ENCODE results near the gene DAPK3. TPM values are rescaled to one million over a fixed set of nuclear protein-coding genes. Genes with fewer than 3 reads are reported as not detected.

Gene DAPK3
- polyA plus RNA-seq (ENCODE audit: low read depth in 6 of 6) = 10 to 100 TPM in 5 of 6 donors, 1 to 10 TPM in 1; 9.4 to 30.8 (median 20.2) TPM

GRCh38 chr19:3970808-3971598 lies at the start of gene DAPK3:
DAPK3 (minus strand) TSS chr19:3971099; CDS start chr19:3969735, 1,364 bp downstream.
- Mint-ChIP-seq H3K27me3 (no peaks in the 10 kb centered on the region), H3K27ac (peak within 1 kb of the TSS; percentile 66 to 98 (median 88)), H3K4me1 (peaks cover 15 to 36% (median 27%) of the 10 kb centered on the region in 3 donors), H3K4me3 (peak within 1 kb of the TSS; percentile 89 to 95 (median 92)), H3K9me3 (no peaks in the 10 kb centered on the region), H3K36me3 (no peaks in the 10 kb centered on the region)
- DNase-seq (peak; percentile 91), ATAC-seq (ENCODE audit: low read depth in 2 of 2) (peak; percentile 96 to 97)

- Mint-ChIP-seq H3K27ac (peak overlapping the region in 1 of 6 donors; percentile 76), H3K36me3 (peaks cover 0 to 3% of the 10 kb centered on the region in 2 donors), H3K27me3 (no peaks in the 10 kb centered on the region), H3K9me3 (peaks cover 0 to 3% (median 0%) of the 10 kb centered on the region in 7 donors), H3K4me1 (peaks cover 9 to 27% (median 11%) of the 10 kb centered on the region in 3 donors), H3K4me3 (no peak overlapping the region)
- ATAC-seq (ENCODE audit: low read depth in 2 of 2) (no peak), DNase-seq (no peak)
Measured at GRCh38 chr19:4019578-4019977, 48.7 kb upstream of the DAPK3 start.

DNA sequence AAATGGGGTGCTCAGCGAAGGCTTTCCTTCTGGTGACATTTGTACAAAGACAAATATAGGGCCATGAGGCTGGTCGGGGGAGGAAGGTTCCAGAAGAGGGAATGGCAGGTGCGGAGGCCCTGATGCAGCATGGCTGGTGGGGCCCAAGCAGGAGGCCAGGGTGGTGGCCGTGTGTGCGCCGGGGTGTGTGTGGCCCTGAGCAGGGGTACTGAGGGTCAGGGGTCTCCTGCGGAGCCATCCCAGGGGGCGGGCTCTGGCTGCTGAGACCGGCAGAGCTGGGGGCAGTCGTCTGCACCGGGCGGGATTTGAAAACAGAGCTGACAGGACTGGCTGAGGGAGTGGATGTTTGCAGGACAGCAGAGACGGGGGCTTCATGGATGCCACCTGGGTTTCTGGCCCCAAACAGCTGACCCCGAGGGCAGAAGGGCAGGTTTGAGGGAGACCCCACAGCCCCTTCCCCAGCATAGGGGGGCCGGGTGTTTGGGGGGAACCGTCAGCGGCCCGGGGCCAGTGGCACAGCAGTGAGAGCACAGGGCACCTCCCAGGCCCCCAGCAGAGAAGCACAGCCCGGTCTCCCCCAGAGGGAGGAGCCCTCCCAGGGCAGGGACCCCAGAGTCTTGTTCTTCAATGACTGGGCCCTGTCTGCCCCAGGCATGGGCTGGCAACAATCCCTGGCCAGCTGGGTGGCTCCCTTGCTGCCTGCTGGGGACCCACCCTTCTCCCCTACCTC lies 48.0 kb upstream of the DAPK3 start:
- peaks cover 9 to 27% (median 11%) of the 10 kb centered on the region in 3 donors for H3K4me1 Mint-ChIP-seq
- ATAC-seq (ENCODE audit: low read depth in 2 of 2) (no peak), DNase-seq (no peak)
- H3K27me3 Mint-ChIP-seq = no peaks in the 10 kb centered on the region
- H3K36me3 Mint-ChIP-seq = peaks cover 0 to 3% of the 10 kb centered on the region in 2 donors
- peaks cover 0 to 3% (median 0%) of the 10 kb centered on the region in 7 donors for H3K9me3 Mint-ChIP-seq
- H3K4me3 Mint-ChIP-seq = no peak overlapping the region
- H3K27ac Mint-ChIP-seq = no peak overlapping the region

DNA sequence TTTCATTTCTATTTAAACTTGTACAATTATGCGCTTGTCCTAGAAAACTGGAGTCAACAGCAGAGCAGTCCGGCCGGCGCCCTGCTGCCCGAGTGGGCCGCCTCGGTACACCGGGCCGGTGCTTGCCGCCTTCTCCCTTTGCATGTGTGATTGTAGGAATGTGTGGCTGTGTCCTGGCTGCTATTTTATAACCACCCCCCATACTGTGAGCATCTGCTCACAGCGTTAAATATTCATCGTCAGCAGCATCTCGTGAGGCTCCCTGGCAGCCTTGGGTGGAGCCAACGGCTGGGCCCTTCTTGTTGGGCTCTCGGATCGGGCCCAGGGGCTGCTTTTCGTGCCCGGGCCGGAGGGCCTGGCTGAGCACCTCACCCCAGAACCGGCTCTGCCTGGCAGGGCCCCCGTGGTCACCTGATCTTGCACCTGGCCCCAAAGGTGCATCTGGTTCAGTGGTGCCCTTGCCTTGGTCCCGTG lies 47.3 kb upstream of the DAPK3 start:
- Mint-ChIP-seq H3K27me3 (no peaks in the 10 kb centered on the region), H3K36me3 (peaks cover 0 to 3% of the 10 kb centered on the region in 2 donors), H3K4me3 (no peak overlapping the region), H3K27ac (no peak overlapping the region), H3K9me3 (peaks cover 0 to 3% (median 0%) of the 10 kb centered on the region in 7 donors), H3K4me1 (peaks cover 9 to 27% (median 11%) of the 10 kb centered on the region in 3 donors)
- ATAC-seq (ENCODE audit: low read depth in 2 of 2) (no peak), DNase-seq (no peak)

DNA sequence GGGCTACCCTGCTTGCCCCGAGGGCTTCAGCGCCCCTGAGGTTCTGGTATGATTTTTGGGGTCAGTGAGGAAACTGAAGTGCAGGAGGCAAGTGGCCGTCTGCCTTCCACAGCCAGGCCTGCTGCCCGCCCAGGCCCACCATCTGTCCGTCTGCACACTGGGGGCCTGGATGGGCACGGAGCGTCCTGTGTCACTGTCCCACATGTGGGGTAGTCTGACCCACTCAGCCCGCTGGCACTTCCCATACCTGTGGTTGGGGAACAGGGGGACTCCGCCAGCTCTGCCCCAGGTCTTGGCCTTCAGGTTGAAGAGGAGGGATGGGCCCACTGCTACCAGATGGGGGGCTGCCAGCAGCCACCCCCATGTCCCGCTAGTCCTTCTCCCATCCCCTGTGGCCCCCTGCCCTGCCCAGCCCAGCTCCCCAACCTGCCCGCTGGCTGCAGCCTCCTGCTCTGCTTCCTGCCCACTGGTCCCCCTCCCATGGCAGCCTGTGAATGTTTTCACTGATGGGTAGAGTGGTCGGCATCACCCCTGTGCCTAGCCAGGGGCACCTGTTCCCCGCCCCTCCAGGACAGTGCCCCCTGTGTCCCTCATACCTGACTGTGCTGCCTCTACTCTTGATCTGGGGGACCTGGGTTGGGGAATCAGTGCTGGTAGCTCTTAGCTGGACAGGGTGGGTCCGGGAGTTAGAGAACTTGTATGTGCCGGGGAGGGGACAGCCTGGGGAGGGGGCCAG lies 46.2 kb upstream of the DAPK3 start:
- Mint-ChIP-seq H3K27ac (peak overlapping the region in 1 of 6 donors; percentile 60), H3K27me3 (no peaks in the 10 kb centered on the region), H3K4me1 (peaks cover 11 to 27% (median 13%) of the 10 kb centered on the region in 3 donors), H3K9me3 (peaks cover 0 to 2% (median 0%) of the 10 kb centered on the region in 7 donors), H3K36me3 (peaks cover 0 to 3% of the 10 kb centered on the region in 2 donors), H3K4me3 (no peak overlapping the region)
- ATAC-seq (ENCODE audit: low read depth in 2 of 2) (no peak), DNase-seq (no peak)

DNA sequence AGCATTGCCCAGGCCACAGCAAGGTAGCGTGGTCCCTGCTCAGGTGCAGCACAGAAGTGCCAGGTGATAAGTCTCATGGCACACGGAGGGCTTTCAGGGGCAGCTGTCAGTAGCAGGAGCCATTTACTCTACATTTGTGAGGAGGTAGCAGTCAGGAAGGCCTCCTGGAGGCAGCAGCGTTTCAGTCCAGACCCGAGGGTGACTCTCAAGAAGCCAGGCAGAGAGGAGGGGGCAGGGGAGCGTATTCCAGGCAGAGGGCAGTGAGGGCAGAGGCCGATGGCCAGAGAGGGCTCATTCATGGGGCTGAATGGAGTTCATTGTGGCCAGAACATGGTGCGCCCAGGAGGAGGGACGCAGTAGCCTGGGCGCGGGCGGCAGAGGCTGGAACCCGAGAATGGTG lies 45.6 kb upstream of the DAPK3 start:
- no peak for DNase-seq
- no peak for ATAC-seq (ENCODE audit: low read depth in 2 of 2)
- Mint-ChIP-seq H3K27me3 (no peaks in the 10 kb centered on the region), H3K4me3 (no peak overlapping the region), H3K9me3 (no peaks in the 10 kb centered on the region), H3K27ac (peak overlapping the region in 1 of 6 donors; percentile 60), H3K36me3 (no peaks in the 10 kb centered on the region), H3K4me1 (peaks cover 12 to 27% (median 13%) of the 10 kb centered on the region in 3 donors)

DNA sequence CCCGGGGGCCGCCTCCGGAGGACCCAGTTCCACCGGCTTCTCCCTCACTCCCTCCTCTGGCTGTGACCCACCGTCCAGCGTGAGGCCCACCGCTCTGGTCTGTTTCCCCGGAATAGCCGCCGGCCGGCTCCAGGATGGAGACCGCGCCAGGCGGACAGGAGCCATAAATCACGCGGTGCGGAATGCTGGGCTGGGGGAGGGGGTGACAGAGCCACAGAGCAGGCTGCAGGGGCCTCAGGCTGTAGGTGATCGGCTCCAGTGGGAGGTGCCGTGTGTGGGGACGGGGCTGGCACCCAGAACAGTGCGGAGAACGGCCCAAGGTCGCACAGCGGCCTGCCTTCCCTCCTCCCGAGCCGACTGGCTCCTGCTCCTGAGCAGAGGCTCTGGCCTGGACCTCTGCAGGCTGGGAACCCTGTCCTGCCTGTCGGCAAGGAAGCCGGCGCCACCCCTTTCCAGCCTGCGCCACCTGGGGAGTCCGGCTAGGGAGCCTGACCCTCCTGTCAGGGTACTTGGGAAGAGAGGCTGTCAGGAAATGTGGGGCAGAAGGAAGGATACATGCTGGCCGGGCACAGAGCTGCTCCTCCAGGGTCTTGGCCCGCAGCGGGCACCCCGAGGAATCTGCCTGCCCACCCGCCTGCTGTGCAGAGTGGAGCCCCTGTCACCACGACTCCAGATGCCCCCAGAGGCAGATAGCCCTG lies 45.0 kb upstream of the DAPK3 start:
- H3K4me3 Mint-ChIP-seq = peak overlapping the region in 1 of 8 donors; percentile 61
- H3K9me3 Mint-ChIP-seq = no peaks in the 10 kb centered on the region
- H3K4me1 Mint-ChIP-seq = peaks cover 17 to 32% (median 19%) of the 10 kb centered on the region in 3 donors
- ATAC-seq (ENCODE audit: low read depth in 2 of 2) = no peak
- H3K36me3 Mint-ChIP-seq = no peaks in the 10 kb centered on the region
- H3K27ac Mint-ChIP-seq = peak overlapping the region in 1 of 6 donors; percentile 60
- H3K27me3 Mint-ChIP-seq = no peaks in the 10 kb centered on the region
- DNase-seq = no peak

DNA sequence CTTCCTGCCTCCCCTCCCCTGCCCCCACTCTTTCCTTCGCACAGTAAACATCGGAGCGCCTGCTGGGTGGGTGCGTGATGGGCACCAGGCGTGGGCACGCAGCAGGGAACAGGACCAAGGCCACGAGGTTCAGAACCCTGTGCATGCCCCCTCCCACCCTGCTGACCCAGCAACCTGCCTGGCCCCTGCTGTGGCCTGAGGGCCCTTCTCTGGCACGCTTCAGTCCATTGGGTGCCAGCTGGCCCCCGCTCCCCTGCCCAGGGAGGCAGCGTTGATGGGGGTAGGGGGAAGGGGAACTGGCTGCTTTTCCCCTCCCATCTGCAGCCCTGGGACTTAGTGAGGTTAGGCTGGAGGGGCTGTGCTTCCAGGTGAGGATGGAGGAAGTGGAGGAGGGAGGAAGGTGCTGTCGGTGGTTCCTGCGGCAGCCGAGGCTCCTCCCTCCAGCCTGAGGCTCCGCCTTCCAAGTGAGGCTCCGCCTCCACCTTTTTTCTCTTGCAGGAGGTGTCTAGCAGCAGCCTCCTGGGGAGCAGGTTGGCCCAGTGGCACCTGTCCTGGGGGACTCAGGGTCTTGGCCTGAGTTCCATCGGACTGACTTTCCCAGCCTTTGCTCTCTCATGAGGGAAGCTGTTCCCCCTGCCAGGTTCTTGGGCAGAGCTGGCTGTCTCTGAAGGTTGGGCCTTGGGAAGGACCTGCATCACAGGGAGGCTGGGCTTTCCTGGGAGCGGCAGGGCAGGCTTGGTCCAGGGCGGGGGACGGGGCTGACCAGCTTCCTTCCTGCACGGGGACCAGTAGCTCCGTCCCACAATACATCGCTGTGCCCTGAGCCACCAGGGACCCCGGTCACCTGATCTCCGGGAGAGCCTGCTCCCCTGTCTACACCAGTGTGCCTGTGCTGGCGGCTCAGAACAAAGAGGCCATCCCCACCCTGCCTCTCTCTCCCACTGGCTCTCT lies 43.9 kb upstream of the DAPK3 start:
- ATAC-seq (ENCODE audit: low read depth in 2 of 2) = peak; percentile 37 to 53
- Mint-ChIP-seq H3K4me1 (peaks cover 13 to 37% (median 16%) of the 10 kb centered on the region in 3 donors), H3K36me3 (no peaks in the 10 kb centered on the region), H3K27me3 (no peaks in the 10 kb centered on the region), H3K4me3 (peak overlapping the region in 3 of 8 donors; percentile 25 to 63 (median 29)), H3K9me3 (no peaks in the 10 kb centered on the region), H3K27ac (peak overlapping the region in 1 of 6 donors; percentile 60)
- DNase-seq = peak; percentile 21

- no peaks in the 10 kb centered on the region for H3K36me3 Mint-ChIP-seq
- no peak overlapping the region for H3K27ac Mint-ChIP-seq
- H3K27me3 Mint-ChIP-seq = no peaks in the 10 kb centered on the region
- H3K9me3 Mint-ChIP-seq = no peaks in the 10 kb centered on the region
- DNase-seq (no peak), ATAC-seq (ENCODE audit: low read depth in 2 of 2) (no peak)
- H3K4me1 Mint-ChIP-seq = peaks cover 20 to 45% (median 23%) of the 10 kb centered on the region in 3 donors
- peak overlapping the region in 3 of 8 donors; percentile 25 to 63 (median 28) for H3K4me3 Mint-ChIP-seq
Measured at GRCh38 chr19:4013886-4014540, 43.1 kb upstream of the DAPK3 start.

- H3K4me3 Mint-ChIP-seq = peak overlapping the region in 2 of 8 donors; percentile 21 to 47
- peaks cover 23 to 45% (median 31%) of the 10 kb centered on the region in 3 donors for H3K4me1 Mint-ChIP-seq
Measured at GRCh38 chr19:4012975-4013634, 42.2 kb upstream of the DAPK3 start.

More at GRCh38 chr19:4012975-4013634, 42.2 kb upstream of the DAPK3 start:
- ATAC-seq (ENCODE audit: low read depth in 2 of 2) (no peak), DNase-seq (no peak)
- Mint-ChIP-seq H3K9me3 (no peaks in the 10 kb centered on the region), H3K27me3 (no peaks in the 10 kb centered on the region), H3K36me3 (no peaks in the 10 kb centered on the region), H3K27ac (peak overlapping the region in 2 of 6 donors; percentile 66 to 70)
